Stimulated activated CD8-positive, alpha-beta memory T cell treated with anti-CD3 and anti-CD28 coated beads, Interleukin-12 subunit alpha, Interleukin-12 subunit beta, amount 100 ng/mL, for 4 hours (primary cell): Measurements from ENCODE around the gene CFAP61.
"Not testable (repeated sequence)": the region's sequence is repeated elsewhere in the genome, so short reads cannot be mapped to it uniquely, and the experiment has no call there.

Experiments used
- DNase-seq: peaks from one replicate; pipeline ENCODE4 v3.0.0-alpha.2; 2020; ENCODE audit warnings: low read depth

The CFAP61 gene

DNA sequence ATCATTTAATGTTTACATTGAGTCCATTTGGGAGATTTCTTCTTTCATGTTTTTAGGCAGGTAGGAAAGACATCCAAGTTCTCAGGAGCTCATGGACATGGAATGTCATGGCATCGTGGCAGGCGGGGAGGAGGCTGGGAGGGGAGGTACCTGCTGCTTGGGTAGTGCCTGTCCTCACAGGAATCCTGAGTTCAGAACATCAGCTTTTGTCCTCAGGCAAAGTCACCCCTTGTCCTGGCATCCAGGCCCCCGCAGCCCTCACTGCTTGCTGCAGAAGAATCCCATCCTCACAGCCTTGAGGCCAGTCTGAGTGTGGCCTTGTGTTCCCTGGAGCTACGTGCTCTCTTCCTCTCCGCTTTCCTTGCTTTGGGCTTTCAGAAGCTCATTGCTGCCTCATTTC lies 157.4 kb downstream of the CFAP61 start:
- no peak for DNase-seq

DNA sequence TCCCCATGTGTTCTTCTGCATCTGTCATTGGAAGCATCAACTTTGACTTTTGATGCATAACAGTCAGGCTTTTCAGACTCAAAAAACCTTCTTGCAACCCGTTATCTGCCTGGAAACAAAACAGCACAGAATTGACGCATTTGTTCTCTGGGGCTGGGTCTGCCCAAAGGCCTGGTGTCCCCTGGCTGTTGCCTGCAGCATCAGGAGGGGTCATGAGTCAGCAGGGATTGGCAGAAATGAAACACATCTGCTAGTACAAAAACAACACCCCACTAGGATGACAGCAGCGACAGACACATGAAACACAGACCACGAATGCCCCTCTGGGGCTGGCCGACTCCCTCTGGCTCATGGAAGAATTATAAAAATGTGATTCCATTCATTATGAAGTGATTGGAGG lies 158.0 kb downstream of the CFAP61 start:
- DNase-seq = no peak

DNA sequence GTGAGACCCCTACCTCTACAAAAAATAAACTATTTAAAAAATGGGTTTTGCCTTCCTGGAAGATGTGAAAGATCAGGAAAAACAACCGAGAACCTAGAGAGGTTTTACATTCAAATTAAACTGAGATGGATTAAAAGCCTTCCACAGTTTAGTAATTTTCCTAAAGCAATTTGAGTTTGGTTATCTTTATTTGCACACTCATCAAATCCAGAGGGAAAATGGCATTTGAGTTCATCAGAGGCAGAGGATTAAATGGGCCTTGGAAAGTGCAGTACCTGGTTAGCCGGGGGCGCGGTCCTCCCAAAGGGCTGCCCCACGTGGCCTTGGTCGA lies 158.6 kb downstream of the CFAP61 start:
- DNase-seq = no peak

DNA sequence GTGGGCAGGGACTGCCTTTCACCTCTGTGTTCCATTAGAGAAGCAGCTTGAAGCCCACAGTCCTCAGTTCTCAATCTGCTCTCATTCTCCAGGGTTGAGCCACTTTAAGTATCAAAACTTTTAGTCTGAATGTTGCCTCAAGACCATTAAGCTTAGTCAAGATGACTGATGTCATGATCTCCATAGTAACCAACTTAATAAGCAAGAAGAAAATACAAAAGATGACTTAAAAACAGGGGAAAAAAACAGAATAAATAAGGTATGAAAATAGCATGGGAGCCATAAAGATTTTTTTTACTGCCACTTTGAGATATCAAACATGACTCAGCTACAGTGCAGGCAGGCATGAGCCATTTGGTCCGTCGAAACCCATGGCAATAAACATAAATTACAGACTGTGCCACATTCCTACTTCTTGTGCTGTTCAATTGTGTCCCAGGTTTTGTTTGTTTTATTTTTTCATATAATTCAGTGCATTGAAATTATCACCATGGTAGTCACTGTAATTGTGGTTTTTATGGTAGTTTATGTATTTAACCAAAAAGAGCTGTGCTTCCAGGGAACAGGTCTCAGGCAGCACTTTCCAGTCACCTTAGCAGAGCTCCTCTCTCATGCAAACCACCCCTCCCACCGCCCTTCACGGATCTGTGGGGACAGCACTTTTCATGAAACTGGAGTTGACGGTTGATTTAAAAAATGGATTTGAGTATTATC lies 159.1 kb downstream of the CFAP61 start:
- no peak for DNase-seq

DNA sequence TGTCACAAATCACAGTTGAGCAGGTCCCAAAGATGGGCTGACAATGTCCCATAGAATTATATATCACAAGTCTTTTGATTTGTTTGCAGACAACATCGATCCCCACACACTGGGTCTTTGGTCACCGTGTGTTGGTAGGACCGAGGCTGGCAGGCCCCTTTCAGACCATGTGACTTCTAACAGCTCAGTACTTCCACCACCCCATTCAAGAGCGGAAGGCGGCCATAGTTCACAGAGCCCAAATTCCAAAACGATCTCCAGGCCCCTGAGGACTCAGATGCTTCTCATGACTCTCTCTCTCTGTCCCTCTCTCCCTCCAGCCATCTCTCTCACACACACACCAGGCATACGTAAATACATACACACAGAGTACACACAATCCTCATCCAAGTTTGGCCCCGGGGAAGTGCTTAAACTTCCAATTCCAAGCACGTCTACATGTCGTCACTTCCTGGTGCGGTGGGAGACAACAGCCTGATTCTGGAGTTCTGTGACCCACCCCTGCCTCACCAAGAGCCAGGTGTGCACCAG lies 159.7 kb downstream of the CFAP61 start:
- no peak for DNase-seq

DNA sequence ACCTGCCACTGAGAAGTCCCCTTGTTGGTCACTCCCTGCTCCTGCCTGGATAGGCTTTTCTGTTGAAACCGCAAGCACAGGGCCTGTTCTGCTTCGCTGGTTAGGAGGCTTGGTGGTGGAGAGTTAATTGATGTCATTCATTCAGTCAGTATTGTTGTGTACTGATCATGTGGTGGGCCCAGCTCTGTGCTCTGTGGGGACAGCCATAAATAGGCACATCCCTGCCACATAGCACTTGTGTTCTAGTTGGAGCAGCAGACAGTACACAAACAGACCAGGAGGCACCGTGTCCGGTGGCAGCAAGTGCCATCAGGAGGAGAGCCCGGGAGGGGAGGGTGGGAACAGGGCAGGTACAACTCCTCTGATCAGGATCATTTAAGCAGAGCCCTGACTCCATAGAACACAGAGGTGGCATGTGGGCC lies 160.4 kb downstream of the CFAP61 start:
- DNase-seq = no peak

DNA sequence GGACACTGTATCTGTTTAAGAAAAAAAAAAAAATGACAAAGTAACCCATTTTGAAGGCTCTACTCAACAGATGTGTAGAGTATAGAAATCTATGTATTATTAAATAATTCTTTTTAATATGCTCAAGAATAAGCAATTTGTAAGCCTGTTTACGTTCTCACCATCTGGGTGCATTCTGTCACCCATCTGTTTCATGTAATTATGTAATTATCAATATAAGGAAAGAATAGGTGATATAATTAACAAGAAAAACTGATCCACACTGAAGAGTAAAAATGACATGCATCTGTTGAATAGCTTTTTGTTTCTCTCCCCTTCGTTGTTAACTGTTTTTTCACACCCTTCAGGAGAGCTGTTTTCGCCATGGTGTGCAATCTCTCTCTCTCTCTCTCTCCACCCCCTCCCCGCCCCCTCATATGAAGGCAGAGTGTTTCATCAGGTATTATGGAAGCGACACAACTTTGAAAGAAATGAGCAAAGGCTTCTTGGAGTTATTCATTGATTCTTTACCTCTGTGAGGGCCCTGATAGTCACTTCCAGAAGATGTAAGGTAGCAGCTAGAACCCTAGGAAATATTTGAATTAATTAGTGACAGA lies 161.3 kb downstream of the CFAP61 start:
- DNase-seq = no peak

DNA sequence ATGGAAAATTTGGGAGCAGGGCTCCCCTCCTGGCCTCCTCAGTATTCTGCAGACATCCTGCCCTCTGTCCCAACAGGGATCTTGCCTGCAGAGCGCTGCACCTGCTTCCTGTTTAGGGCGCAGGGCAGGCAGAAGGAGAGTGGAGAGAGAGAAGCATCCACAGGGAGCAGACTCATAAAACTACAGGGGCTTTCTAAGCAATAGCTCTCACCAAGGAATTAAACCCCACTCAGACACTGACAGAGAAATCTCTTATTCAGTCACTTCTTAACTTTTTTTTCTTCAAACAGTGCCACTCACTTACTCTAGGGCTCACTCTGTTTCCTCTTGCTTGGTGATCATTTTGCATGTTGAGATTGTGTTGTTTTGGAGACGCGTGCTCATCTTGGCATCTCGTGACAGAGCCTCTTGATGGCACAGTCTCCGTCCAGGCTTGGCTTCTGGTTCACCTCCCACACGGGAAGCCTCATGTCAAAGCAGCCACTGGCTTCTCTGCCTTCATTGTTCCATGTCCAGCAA lies 162.5 kb downstream of the CFAP61 start:
- no peak for DNase-seq

DNA sequence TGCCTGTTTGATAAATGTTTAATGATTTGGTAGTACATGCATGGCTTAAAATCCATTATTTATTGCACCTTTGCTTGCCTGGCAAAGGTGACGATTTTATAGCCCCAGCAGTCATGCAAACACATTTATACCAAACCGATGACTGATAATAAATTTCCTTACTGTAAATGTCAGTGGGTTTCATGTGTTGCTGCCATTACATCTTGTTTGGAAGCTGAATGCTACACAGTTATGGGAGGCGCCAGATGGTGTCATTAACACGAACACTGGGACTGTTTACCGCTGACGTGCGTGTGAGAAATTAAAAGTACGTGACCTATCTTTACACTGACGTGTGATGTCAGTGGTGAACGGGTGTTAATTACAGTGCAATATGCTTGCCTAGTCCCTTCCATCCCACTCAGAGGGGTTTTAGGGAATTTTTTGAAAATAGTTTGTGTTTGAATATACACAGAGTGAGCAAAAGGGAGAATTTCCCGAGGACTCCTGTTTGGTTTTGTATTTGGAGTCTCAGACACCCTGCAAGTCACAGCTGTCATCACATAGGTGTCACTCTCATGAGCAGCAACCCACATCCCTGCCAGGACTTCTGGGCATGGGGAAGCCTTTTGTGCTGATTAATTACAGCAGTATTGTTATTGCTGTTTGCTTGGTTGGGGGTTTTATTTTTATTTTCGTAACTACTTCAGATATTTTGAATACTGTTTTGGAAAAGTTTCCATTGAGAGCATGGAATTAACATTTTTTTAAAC lies 163.8 kb downstream of the CFAP61 start:
- DNase-seq = peak; percentile 5

DNA sequence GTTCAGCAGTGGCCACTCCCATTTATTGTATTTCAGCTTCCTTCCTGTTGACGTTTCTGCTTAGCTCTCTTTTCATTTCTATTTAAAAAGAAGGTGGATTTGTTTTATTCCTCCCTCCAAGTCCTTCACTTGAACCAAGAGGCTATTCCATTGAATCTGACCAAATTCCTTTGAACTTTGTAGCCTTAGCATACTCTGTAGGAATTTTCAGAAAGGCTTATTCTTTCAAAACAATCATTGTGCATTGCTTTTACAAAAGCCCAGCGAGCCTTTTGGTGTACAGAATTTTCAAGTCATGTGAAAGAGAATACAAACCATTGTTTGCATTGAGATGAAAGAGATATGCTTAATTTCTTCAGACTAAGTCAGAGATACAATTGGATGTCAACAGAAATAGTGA lies 164.6 kb downstream of the CFAP61 start:
- no peak for DNase-seq

DNA sequence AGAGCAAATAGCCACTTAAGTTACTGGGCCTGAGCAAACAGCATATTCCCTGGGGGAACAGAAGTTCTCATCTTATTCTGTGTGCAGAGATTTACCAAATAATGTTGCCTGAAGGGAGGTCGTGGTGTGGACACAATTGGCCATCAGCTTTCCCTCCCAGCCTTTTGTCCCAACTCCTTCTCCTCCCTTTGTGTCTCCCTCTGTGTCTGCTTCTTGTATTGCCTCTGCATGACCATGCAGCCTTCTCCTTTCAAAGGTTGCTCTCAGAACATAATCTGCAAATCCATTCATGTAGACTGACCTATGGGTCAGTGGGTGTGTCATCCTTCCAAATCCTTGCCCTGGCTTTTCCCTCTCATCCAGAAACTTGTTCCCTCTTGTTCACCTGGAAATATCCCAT lies 165.3 kb downstream of the CFAP61 start:
- DNase-seq = no peak

DNA sequence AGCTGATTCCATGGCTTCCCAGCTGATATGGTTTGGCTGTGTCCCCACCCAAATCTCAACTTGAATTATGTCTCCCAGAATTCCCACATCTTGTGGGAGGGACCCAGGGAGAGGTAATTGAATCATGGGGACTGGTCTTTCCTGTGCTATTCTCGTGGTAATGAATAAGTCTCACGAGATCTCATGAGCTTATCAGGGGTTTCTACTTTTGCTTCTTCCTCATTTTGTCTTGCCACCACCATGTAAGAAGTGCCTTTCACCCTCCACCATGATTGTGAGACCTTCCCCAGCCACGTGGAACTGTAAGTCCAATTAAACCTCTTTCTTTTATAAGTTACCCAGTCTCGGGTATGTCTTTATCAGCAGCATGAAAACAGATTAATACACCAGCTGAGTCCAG lies 165.8 kb downstream of the CFAP61 start:
- not testable (repeated sequence) for DNase-seq

DNA sequence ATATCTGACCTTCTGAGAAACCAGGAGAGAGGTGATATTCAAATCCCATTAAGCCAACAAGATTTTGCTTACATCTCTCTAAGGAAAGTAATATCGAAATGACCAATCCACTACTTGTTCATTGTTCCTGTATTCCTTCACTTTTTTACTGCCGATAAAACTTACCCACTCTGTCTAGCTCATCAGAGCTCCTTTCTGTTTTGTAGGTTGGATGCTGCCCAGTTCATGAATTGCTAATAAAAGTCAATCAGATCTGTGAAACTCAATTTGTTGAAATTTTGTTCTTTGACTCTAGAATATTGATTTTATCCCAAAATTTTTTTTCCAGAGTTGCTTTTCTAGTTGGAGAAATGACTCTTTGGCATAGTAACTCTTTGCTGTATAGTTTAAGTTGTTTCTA lies 166.7 kb downstream of the CFAP61 start:
- DNase-seq = no peak

DNA sequence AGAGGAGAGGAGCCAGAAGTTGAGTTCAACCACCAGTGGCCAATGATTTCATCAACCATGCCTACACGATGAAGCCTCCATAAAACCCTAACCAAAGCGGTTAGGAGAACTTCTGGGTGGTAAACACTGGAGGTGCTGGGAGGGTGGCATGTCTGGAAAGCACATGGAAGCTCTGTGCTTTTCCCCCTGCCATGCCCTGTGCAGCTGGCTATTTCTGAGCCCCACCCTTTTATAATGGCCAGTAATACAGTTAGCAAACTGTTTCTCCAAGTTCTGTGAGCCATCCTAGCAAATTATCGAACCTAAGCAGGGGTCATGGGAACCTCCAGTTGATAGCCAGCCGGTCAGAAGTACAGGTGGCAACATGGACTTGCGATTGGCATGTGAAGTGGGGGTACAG lies 167.8 kb downstream of the CFAP61 start:
- DNase-seq = no peak

DNA sequence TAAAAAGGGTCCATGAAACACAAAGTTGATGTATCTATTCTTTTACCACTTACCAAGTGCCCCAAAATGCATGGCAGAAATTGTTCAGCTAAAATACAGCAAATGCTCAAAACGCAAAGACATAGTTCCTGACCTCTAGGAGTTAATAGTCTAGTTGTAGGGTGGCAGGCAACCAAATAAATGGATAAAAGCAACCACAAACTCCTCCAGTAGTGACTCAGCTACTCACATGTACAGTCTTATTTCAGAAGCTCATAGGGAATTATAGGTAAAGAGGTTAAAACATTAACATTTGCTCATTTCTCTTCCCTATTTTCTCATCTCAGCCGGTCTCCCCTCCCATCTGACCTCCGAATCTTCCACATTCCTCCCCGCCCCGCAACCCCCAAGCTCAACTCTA lies 171.6 kb downstream of the CFAP61 start:
- no peak for DNase-seq

DNA sequence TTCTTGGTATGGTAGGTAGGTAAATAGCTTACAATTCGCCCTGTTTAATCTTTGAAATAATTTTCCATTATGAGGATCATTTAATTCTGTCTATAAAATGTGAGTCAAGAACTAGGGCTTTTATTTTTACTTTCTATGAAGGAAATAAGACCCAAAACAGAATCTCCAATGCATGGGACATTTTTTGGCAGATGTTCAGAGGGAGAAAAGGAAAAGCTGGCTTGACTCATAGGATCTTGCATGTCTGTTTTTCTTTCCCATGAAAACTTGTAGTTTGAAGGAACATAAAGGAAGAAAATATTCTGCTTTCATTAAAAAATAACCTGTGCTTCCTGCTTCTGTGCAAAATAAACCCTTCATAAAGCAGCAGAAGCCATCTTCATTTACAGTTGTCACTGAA lies 172.5 kb downstream of the CFAP61 start:
- DNase-seq = no peak

DNA sequence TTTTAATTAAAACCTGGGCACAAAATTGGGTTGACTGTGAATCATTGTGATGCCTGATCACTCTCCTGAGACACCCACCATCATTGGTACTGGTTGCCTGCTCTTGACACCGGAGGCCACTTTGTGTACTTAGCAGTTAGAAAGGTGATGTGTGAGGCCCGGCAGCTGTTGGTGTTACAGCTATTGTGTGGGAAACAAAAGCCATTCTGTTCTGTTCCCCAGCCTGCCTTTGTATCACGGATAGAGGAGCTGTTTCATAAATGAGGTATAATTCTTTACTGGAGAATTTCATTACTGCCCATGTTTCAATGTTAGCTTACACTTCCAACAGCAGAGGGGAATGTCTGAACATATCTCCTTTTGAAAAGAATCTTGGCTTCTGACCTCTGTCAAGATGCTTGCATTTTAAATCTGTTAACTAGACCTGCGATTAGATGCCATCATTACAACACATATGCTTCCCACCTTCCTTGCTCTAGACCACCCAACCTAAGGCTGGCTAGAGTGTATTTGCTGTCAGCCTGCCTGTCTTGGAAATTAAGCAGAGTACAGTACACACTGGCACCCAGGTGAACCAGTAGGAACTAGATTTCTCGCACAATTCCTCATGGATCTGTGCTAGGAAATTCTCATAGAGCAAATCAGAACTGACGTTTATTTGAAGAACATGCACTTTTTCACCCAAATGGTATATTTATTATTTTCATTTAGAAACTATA lies 173.2 kb downstream of the CFAP61 start:
- DNase-seq = no peak

DNA sequence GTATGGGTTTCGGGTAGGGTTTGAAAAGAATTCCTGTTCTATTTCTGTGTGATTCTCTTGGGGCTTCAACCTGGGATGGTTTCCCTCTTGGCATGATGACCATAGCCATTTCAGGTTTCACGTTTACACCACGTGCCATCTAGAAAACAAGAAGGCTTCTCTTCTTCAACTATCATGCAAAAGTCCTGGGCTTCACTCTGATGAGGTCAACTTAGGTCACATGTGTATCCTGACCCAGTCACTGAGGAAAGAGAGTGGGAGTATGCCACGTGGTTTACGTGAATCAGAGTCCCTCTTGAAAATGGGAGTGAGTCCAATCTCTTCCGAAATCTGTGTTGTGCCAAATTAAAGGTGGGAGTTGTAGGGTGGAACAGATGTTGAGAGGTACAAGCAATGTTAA lies 174.2 kb downstream of the CFAP61 start:
- DNase-seq = no peak

DNA sequence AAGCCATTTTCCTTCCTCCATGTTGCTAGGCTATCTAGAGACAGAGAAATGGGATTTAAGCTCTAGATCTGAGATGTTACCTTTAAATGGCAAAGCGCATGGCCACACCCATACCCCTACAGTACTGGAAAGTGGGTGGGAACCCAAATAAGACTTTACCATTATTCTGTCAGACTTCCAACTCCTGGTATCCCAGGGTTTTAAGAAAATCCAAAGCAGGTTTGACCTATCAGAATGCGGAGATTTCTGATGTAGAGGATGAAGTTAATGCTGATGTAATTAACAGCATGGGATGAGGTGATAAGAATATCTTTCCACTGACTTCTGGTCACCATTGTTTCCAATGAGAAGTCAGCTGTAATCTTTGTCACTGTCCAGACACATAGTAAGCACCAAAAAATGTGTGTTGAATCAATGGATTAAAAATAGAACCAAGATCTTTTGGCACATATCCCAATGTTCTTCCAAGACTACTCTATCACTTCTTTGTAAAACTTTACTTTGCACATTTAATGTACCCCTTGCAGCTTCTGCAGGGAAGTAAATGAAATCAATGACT lies 174.8 kb downstream of the CFAP61 start:
- DNase-seq = no peak

DNA sequence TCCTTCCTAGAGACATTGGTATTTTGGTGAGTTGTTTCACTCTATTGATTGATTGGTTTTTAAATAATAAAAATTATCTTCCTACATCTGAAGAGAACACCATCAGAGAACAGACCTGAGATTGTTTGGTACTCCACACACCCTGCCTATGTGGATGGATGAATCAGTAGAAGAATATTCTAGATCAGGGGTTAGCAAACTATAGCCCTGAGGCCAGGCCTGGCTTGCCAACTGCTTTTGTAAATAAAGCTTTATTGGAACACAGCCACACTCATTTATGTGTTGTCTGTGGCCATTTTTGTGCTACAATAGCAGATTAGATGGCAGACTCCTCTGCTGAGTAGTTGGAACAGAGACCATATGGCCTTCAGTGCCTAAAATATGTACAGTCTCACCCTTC lies 176.0 kb downstream of the CFAP61 start:
- no peak for DNase-seq

DNA sequence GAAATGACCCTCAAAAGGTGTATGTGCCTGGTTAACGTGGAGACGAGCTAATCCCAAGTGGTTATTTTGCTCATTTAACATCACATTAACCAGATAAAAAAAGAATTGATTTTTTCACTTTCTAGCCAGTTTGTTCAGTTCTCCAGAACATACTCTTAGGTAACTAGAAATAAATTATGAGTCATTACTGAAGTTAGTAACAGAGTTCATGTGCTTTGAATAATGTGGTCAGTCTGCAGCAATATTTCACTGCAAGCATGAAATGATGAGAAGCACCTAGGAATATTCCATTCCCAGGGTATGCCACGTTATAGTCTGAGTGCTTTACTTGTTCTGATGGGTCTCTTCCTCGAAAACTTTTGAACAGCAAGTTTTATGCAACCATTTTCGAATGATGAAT lies 177.3 kb downstream of the CFAP61 start:
- no peak for DNase-seq

DNA sequence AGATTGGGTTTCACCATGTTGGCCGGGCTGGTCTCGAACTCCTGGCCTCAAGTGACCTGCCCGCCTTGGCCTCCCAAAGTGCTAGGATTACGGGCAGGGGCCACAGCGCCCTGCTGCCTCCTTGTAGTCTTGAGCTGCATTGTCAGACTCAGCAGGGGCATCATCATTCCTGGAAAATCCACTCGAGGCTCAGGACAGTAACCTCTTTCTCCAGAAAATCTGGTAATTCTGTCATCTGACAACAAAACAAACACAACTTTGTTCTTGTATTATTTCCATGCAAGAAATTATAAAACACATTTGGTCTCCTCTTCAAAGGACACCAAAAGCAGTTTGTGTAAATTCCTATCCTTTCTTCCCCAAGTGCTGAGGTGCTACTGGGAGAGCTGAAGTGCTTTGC lies 178.4 kb downstream of the CFAP61 start:
- no peak for DNase-seq
